T follicular helper cell (primary cell): ENCODE data around the gene SLC25A27.

Source experiments
- DNase-seq: peaks from one replicate; pipeline ENCODE4 v3.0.0-alpha.2; 2020; ENCODE audit warnings: low read depth

The SLC25A27 gene

DNA sequence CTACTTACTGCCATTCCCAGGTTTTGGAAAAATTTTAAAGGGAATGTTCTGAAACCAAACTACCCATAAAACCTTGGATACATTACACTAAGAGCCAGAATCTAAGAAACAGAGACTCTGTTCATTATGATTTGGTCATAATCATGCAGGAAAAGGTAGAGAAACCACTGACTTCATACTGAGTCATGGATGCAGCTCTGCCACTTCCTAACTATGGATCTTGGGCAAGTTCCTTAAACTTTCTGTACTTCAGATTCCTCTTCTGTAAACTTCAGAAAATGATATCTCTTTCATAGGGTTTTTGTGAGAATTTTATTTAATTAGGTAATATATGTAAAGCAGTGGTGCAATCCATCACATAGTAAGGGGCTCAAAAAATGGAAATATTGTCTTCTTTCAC lies 62.4 kb downstream of the SLC25A27 start:
- no peak for DNase-seq

DNA sequence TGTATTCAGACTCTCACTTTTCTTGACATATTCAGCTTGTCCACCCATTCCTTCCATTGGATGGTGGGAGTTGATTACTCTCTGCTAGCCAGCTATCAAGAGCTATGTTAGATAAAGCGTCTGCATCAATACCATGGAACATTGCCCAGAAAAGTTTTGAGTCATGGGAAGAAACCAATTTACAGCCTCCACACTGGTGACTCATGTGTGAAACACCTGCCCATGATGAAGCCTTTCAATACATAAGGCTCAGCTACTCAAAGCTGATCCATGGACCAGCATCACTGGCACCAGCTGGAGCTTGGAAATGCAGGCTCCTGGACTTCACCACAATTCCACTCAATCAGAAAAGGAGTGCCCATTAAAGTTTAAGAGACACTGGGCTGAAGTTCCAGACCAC lies 66.3 kb downstream of the SLC25A27 start:
- DNase-seq, result no peak

DNA sequence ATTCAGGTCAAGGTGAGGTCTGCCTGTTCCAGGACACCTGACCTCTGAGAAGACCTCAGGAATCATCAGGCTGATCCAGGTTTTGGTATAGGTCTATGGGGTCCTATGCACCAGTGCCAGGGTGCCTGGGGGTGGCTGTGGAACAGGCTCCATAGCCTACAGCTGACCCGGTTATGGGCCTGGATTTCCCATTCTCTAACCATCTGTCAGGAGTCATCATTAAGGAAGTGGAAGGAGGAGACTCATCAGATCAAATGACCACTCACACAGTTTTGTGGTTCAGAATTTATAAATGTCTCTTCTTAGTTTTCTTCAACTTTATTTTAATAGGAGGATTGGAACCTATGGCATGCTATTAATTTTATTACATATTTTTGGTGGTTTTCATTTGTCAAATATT lies 67.6 kb downstream of the SLC25A27 start:
- no peak for DNase-seq
